WTC11 (cell line): ENCODE results near the gene C10orf67. TPM values are rescaled to one million over a fixed set of nuclear protein-coding genes. Genes with fewer than 3 reads are reported as not detected.

Experiments used
- ATAC-seq: fragments of 200-7000 bp; cut with Tn5 transposase; 2 replicates; pipeline ENCODE4 v1.10.0; 2021; ENCODE audit warnings: mild to moderate bottlenecking, moderate library complexity
- CTCF ChIA-PET: fragments of 300-600 bp; sonication (Branson Sonifier 250); formaldehyde crosslinking; loops from one replicate; lab custom pipeline; 2021; ENCODE audit warnings: antibody characterized with exemption; lab: Charles Lee
- POLR2A ChIA-PET: fragments of 350-600 bp; sonication (Branson Sonifier 250); formaldehyde crosslinking; loops from one replicate; lab custom pipeline; 2021; ENCODE audit warnings: antibody characterized with exemption; lab: Charles Lee
- DNase-seq: peaks from one replicate; pipeline ENCODE4 v3.0.0; 2021; ENCODE audit warnings: low spot score
- H3K27ac Mint-ChIP-seq: 2 replicates; pipeline ENCODE4 v1.8.0; 2021; ENCODE audit warnings: mixed read lengths
- H3K27me3 Mint-ChIP-seq: 2 replicates; pipeline ENCODE4 v1.8.0; 2021; ENCODE audit warnings: low read depth, mild to moderate bottlenecking, moderate library complexity, mixed read lengths
- H3K36me3 Mint-ChIP-seq: 2 replicates; pipeline ENCODE4 v1.8.0; 2021; ENCODE audit warnings: mixed read lengths
- H3K4me1 Mint-ChIP-seq: 2 replicates; pipeline ENCODE4 v1.8.0; 2022; ENCODE audit warnings: mixed read lengths
- H3K4me3 Mint-ChIP-seq: 2 replicates; pipeline ENCODE4 v1.8.0; 2021; ENCODE audit warnings: mild to moderate bottlenecking, moderate library complexity, mixed read lengths
- H3K9me3 Mint-ChIP-seq: 2 replicates; pipeline ENCODE4 v1.8.0; 2021; ENCODE audit warnings: mixed read lengths
- ATF1 ChIP-seq: sonication (generic); formaldehyde crosslinking; IDR thresholded peaks from 2 replicates; pipeline ENCODE4 v1.8.1; 2023; ENCODE audit warnings: mild to moderate bottlenecking, moderate library complexity, missing genetic modification reagents
- FOXK1 ChIP-seq: sonication (generic); formaldehyde crosslinking; IDR thresholded peaks from 2 replicates; pipeline ENCODE4 v1.8.0; 2022; ENCODE audit warnings: mild to moderate bottlenecking, moderate library complexity, missing genetic modification reagents
- GABPB1 ChIP-seq: sonication (generic); formaldehyde crosslinking; IDR thresholded peaks from 2 replicates; pipeline ENCODE4 v1.8.1; 2023; ENCODE audit warnings: mild to moderate bottlenecking, missing genetic modification reagents
- HMGA2 ChIP-seq: fragments of 250-450 bp; sonication (Bioruptor Pico); IDR thresholded peaks from 2 replicates; pipeline ENCODE4 v1.4.0; 2021; ENCODE audit warnings: mild to moderate bottlenecking, moderate library complexity
- IRF2 ChIP-seq: sonication (generic); formaldehyde crosslinking; IDR thresholded peaks from 2 replicates; pipeline ENCODE4 v1.8.0; 2022; ENCODE audit warnings: low read depth, missing genetic modification reagents, borderline replicate concordance
- JAZF1 ChIP-seq: fragments of 250-450 bp; sonication (Bioruptor Pico); IDR thresholded peaks from 2 replicates; pipeline ENCODE4 v1.9.0; 2021; ENCODE audit warnings: moderate library complexity, mild to moderate bottlenecking, inconsistent platforms
- KAT7 ChIP-seq: sonication (generic); formaldehyde crosslinking; IDR thresholded peaks from 2 replicates; pipeline ENCODE4 v1.8.1; 2023; ENCODE audit warnings: missing genetic modification reagents, mild to moderate bottlenecking, borderline replicate concordance
- NFATC4 ChIP-seq: fragments of 250-450 bp; sonication (Bioruptor Pico); IDR thresholded peaks from 2 replicates; pipeline ENCODE4 v1.9.0; 2021; ENCODE audit warnings: mild to moderate bottlenecking
- NFYB ChIP-seq: sonication (generic); formaldehyde crosslinking; conservative IDR thresholded peaks from 2 replicates; pipeline ENCODE4 v1.8.0; 2022; ENCODE audit warnings: low read depth, missing genetic modification reagents
- RORB ChIP-seq: fragments of 250-450 bp; sonication (Bioruptor Pico); IDR thresholded peaks from 2 replicates; pipeline ENCODE4 v1.9.0; 2021; ENCODE audit warnings: mild to moderate bottlenecking
- SMAD3 ChIP-seq: sonication (generic); formaldehyde crosslinking; IDR thresholded peaks from 2 replicates; pipeline ENCODE4 v1.8.0; 2022; ENCODE audit warnings: missing genetic modification reagents, mild to moderate bottlenecking, borderline replicate concordance
- ZNF263 ChIP-seq: sonication (generic); formaldehyde crosslinking; IDR thresholded peaks from 2 replicates; pipeline ENCODE4 v1.8.1; 2022; ENCODE audit warnings: low read depth, mild to moderate bottlenecking, moderate library complexity, missing genetic modification reagents
- total RNA-seq: library from RNA; stranded (reverse); gene quantifications from 3 replicates; pipeline ENCODE4 v1.2.3, GENCODE V29; 2021
- TF ChIP-seq, protein P1 (sequence below): sonication (generic); formaldehyde crosslinking; IDR thresholded peaks from 2 replicates; pipeline ENCODE4 v1.8.1; 2022; ENCODE audit warnings: low read depth, mild to moderate bottlenecking, moderate library complexity, missing genetic modification reagents, borderline replicate concordance
- TF ChIP-seq, protein P2 (sequence below): sonication (generic); formaldehyde crosslinking; IDR thresholded peaks from 2 replicates; pipeline ENCODE4 v1.8.1; 2023; ENCODE audit warnings: mild to moderate bottlenecking, missing genetic modification reagents, moderate library complexity
- TF ChIP-seq, protein P3 (sequence below): sonication (generic); formaldehyde crosslinking; IDR thresholded peaks from 2 replicates; pipeline ENCODE4 v1.8.1; 2023; ENCODE audit warnings: mild to moderate bottlenecking, moderate library complexity, missing genetic modification reagents
- TF ChIP-seq, protein P4 (sequence below): fragments of 250-450 bp; sonication (Bioruptor Pico); IDR thresholded peaks from 2 replicates; pipeline ENCODE4 v1.9.0; 2021; ENCODE audit warnings: mild to moderate bottlenecking, borderline replicate concordance
- TF ChIP-seq, protein P5 (sequence below): sonication (generic); formaldehyde crosslinking; IDR thresholded peaks from 2 replicates; pipeline ENCODE4 v1.8.1; 2023; ENCODE audit warnings: mild to moderate bottlenecking, missing genetic modification reagents

C10orf67 gene
- total RNA-seq, 1 experiment from 2014 or later, result not detected

DNA sequence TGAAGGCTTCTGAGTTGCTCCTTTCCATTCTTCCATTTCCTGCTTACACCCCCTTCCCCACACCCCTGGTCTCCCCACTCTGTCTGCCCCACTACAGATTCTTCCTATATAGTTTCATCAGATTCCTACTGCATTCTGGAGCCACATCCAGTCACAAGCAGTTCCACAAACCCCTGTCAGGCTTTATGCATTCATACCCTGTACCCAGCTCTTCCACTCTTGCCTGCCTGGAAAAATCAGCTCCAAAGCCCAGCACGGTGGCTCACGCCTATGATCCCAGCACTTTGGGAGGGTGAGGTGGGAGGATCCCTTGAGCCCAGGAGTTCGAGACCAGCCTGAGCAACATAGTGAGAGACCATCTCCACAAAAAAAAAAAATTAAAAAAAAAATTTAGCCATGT, 60.4 kb downstream of the C10orf67 start:
- ChIA-PET CTCF (interaction anchor here (0.7 to 1.3 kb wide), 2 partner anchors 125 to 233 kb away, joined by 3 to 5 read pairs; no protein-coding TSS in a partner anchor), POLR2A (no interaction called here)
- H3K36me3 Mint-ChIP-seq, result peaks cover 5% of the 10 kb centered on the region; the same call in 1 of the 2 replicates
- H3K9me3 Mint-ChIP-seq, result peaks cover 19% of the 10 kb centered on the region
- no peak for DNase-seq
- no peak overlapping the region for H3K4me3 Mint-ChIP-seq
- H3K4me1 Mint-ChIP-seq, result peaks cover 25% of the 10 kb centered on the region
- no peak for ATAC-seq
- TF ChIP-seq FOXK1 (CRISPR knock-in tag) (no peak), JAZF1 (no peak)
- no peaks in the 10 kb centered on the region; the same call in none of the 2 replicates for H3K27me3 Mint-ChIP-seq
- H3K27ac Mint-ChIP-seq, result no peak overlapping the region

DNA sequence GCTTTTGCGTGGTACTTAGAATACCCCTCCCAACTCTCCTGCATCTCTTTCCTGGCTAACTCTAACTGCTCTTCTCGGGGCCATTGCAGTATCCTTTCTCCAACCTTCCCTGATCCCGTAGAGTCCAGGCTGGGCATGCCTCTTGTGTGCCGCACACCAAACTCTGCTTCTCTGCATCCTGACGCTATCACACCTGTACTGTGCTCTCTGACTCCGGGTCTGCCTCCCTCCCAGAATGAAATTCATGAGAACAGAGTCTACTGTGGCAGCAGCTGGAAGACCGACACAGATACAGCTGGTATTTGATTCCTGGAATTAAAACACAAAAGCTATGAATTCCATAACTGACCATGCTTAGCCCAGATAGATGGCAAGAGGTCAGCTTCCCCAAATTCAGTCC, 60.9 kb downstream of the C10orf67 start:
- DNase-seq (no peak), ATAC-seq (no peak)
- H3K27ac Mint-ChIP-seq, result no peak overlapping the region
- H3K4me3 Mint-ChIP-seq, result no peak overlapping the region
- H3K36me3 Mint-ChIP-seq, result peaks cover 5% of the 10 kb centered on the region; the same call in 1 of the 2 replicates
- peaks cover 25% of the 10 kb centered on the region for H3K4me1 Mint-ChIP-seq
- TF ChIP-seq JAZF1 (no peak), ZNF263 (CRISPR knock-in tag) (no peak), ATF1 (CRISPR knock-in tag) (no peak), HMGA2 (no peak), RORB (CRISPR knock-in tag) (no peak), GABPB1 (CRISPR knock-in tag) (no peak), NFYB (CRISPR knock-in tag) (no peak), IRF2 (CRISPR knock-in tag) (no peak), KAT7 (CRISPR knock-in tag) (no peak), NFATC4 (CRISPR knock-in tag) (no peak), SMAD3 (CRISPR knock-in tag) (no peak)
- TF ChIP-seq, protein P1, sequence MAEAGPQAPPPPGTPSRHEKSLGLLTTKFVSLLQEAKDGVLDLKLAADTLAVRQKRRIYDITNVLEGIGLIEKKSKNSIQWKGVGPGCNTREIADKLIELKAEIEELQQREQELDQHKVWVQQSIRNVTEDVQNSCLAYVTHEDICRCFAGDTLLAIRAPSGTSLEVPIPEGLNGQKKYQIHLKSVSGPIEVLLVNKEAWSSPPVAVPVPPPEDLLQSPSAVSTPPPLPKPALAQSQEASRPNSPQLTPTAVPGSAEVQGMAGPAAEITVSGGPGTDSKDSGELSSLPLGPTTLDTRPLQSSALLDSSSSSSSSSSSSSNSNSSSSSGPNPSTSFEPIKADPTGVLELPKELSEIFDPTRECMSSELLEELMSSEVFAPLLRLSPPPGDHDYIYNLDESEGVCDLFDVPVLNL (CRISPR knock-in tag), result no peak
- TF ChIP-seq, protein P2, sequence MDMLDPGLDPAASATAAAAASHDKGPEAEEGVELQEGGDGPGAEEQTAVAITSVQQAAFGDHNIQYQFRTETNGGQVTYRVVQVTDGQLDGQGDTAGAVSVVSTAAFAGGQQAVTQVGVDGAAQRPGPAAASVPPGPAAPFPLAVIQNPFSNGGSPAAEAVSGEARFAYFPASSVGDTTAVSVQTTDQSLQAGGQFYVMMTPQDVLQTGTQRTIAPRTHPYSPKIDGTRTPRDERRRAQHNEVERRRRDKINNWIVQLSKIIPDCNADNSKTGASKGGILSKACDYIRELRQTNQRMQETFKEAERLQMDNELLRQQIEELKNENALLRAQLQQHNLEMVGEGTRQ (CRISPR knock-in tag), result no peak
- TF ChIP-seq, protein P3, sequence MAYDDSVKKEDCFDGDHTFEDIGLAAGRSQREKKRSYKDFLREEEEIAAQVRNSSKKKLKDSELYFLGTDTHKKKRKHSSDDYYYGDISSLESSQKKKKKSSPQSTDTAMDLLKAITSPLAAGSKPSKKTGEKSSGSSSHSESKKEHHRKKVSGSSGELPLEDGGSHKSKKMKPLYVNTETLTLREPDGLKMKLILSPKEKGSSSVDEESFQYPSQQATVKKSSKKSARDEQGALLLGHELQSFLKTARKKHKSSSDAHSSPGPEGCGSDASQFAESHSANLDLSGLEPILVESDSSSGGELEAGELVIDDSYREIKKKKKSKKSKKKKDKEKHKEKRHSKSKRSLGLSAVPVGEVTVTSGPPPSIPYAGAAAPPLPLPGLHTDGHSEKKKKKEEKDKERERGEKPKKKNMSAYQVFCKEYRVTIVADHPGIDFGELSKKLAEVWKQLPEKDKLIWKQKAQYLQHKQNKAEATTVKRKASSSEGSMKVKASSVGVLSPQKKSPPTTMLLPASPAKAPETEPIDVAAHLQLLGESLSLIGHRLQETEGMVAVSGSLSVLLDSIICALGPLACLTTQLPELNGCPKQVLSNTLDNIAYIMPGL (CRISPR knock-in tag), result no peak
- TF ChIP-seq, protein P4, sequence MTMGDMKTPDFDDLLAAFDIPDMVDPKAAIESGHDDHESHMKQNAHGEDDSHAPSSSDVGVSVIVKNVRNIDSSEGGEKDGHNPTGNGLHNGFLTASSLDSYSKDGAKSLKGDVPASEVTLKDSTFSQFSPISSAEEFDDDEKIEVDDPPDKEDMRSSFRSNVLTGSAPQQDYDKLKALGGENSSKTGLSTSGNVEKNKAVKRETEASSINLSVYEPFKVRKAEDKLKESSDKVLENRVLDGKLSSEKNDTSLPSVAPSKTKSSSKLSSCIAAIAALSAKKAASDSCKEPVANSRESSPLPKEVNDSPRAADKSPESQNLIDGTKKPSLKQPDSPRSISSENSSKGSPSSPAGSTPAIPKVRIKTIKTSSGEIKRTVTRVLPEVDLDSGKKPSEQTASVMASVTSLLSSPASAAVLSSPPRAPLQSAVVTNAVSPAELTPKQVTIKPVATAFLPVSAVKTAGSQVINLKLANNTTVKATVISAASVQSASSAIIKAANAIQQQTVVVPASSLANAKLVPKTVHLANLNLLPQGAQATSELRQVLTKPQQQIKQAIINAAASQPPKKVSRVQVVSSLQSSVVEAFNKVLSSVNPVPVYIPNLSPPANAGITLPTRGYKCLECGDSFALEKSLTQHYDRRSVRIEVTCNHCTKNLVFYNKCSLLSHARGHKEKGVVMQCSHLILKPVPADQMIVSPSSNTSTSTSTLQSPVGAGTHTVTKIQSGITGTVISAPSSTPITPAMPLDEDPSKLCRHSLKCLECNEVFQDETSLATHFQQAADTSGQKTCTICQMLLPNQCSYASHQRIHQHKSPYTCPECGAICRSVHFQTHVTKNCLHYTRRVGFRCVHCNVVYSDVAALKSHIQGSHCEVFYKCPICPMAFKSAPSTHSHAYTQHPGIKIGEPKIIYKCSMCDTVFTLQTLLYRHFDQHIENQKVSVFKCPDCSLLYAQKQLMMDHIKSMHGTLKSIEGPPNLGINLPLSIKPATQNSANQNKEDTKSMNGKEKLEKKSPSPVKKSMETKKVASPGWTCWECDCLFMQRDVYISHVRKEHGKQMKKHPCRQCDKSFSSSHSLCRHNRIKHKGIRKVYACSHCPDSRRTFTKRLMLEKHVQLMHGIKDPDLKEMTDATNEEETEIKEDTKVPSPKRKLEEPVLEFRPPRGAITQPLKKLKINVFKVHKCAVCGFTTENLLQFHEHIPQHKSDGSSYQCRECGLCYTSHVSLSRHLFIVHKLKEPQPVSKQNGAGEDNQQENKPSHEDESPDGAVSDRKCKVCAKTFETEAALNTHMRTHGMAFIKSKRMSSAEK (CRISPR knock-in tag), result no peak
- TF ChIP-seq, protein P5, sequence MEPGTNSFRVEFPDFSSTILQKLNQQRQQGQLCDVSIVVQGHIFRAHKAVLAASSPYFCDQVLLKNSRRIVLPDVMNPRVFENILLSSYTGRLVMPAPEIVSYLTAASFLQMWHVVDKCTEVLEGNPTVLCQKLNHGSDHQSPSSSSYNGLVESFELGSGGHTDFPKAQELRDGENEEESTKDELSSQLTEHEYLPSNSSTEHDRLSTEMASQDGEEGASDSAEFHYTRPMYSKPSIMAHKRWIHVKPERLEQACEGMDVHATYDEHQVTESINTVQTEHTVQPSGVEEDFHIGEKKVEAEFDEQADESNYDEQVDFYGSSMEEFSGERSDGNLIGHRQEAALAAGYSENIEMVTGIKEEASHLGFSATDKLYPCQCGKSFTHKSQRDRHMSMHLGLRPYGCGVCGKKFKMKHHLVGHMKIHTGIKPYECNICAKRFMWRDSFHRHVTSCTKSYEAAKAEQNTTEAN (CRISPR knock-in tag), result no peak
- CTCF ChIA-PET, result interaction anchor here (0.7 to 1.3 kb wide), 3 partner anchors 10 to 233 kb away, joined by 3 to 5 read pairs (median 3); no protein-coding TSS in a partner anchor
- H3K9me3 Mint-ChIP-seq, result peaks cover 19% of the 10 kb centered on the region
- POLR2A ChIA-PET, result no interaction called here
- H3K27me3 Mint-ChIP-seq, result no peaks in the 10 kb centered on the region; the same call in none of the 2 replicates
